ENCODE results near the gene TMEM176A.
"Not testable (repeated sequence)": the region's sequence is repeated elsewhere in the genome, so short reads cannot be mapped to it uniquely, and the experiment has no call there.

The TMEM176A gene

DNA sequence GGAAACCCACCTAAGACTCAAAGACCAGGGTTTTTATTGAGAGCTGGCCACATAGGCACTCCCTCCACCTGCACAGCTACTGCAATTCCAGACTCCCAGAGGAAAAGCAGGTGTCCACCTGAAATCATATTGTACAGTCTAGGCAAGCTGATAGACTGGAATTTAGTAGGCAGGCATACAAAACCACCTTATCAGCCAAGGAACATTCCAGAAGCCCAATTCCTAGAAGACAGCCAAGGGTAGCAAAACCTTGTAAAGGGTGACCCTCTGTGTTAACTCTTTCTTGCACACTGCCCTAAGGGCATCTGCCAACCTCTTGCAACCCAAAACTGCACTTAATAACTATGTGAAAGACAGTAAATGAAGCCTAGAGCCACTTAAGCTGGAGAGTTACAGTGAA is 5.3 kb downstream of the TMEM176A start:
- TF ChIP-seq CTCF (IDR thresholded peaks at IDR 0.05; ENCODE audit: extremely low read depth, missing control alignments): no peak
- no peak for DNase-seq (ENCODE audit: low spot score)

DNA sequence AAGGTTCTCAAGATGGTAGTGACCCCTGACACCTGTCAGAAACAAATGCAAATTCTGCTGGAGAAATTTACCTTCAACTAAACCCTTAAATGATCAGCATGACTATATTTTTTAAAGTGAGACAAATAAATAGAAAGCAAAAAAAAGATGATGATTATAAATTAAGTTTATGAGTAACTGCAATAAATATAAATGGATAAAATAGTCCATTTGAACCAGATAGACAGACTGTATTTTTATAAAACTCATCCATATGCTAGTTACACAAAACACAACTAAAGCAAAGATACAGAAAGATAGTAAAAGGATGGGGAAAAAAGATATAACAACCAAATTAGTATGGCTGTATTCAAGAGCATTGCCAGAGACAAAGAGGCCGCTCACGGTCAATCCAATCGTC is 5.9 kb downstream of the TMEM176A start:
- no peak for TF ChIP-seq CTCF (IDR thresholded peaks at IDR 0.05; ENCODE audit: extremely low read depth, missing control alignments)
- DNase-seq (ENCODE audit: low spot score): no peak

DNA sequence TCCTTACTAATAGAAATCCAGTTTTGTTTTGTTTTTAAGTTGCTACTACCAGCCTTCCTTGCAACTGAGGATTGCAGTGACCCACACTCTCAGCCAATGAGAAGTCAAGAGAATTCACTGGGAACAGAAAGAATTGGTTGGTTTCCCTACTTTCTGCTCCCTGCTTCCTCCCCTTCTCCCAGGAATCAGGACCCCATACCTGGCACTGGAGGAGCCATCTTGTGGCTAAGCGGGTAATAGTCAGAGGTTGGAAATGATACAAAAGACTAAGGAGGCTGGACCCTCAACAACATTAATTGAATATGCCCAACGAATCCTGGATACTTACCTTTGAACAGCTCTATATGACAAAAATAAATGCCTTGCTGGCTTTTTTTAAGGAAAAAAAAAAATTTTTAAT is 6.3 kb downstream of the TMEM176A start:
- no peak for TF ChIP-seq CTCF (IDR thresholded peaks at IDR 0.05; ENCODE audit: extremely low read depth, missing control alignments)
- DNase-seq (ENCODE audit: low spot score): no peak

GRCh38 chr7:150807616-150808438 is 7.3 kb downstream of the TMEM176A start:
- DNase-seq (ENCODE audit: low spot score): not testable (repeated sequence)

- DNase-seq (ENCODE audit: low spot score): no peak
- TF ChIP-seq CTCF (IDR thresholded peaks at IDR 0.05; ENCODE audit: extremely low read depth, missing control alignments): no peak
These were observed 13.9 kb downstream of the TMEM176A start for GRCh38 chr7:150814328-150815001.

GRCh38 chr7:150818971-150819370 is 18.4 kb downstream of the TMEM176A start:
- DNase-seq (ENCODE audit: low spot score): no peak
- no peak for TF ChIP-seq CTCF (IDR thresholded peaks at IDR 0.05; ENCODE audit: extremely low read depth, missing control alignments)

- TF ChIP-seq CTCF (IDR thresholded peaks at IDR 0.05; ENCODE audit: extremely low read depth, missing control alignments): no peak
- no peak for DNase-seq (ENCODE audit: low spot score)
These were observed 19.6 kb downstream of the TMEM176A start for GRCh38 chr7:150820148-150820547.
